Spleen (tissue), 11 donors: ENCODE results near the gene GATAD2A. TPM values are rescaled to one million over a fixed set of nuclear protein-coding genes. Genes with fewer than 3 reads are reported as not detected.

Experiments
- DNase-seq: peaks from one replicate; pipeline ENCODE4 v3.0.0-alpha.2; 2020
- H3K27ac ChIP-seq, 8 donors: fragments of 200-600 bp; sonication (generic) in 7 of 8; 1 replicate in 4 of 8; 2 replicates in 4 of 8; pipeline versions ENCODE4 v1.5.0 to v1.8.0; 2016 to 2021; ENCODE audit warnings: inconsistent platforms in 4 of 8, mild to moderate bottlenecking in 4 of 8, moderate library complexity in 1 of 8
- H3K27me3 ChIP-seq, 7 donors: fragments of 200-600 bp; sonication (generic) in 6 of 7; replicated peaks in 1 of 7; 1 replicate in 4 of 7; 2 replicates in 3 of 7; pipeline versions ENCODE4 v1.5.0 to v1.8.0; 2016 to 2021; ENCODE audit warnings: inconsistent platforms in 3 of 7, mild to moderate bottlenecking in 1 of 7
- H3K36me3 ChIP-seq, 6 donors: fragments of 200-600 bp; sonication (generic) in 5 of 6; 1 replicate in 4 of 6; 2 replicates in 2 of 6; pipeline versions ENCODE4 v1.5.0 to v1.8.0; 2016 to 2021; ENCODE audit warnings: inconsistent platforms in 2 of 6
- H3K4me1 ChIP-seq, 6 donors: fragments of 200-600 bp; sonication (generic) in 5 of 6; 1 replicate in 3 of 6; 2 replicates in 3 of 6; pipeline versions ENCODE4 v1.5.0 to v1.8.0; 2016 to 2021; ENCODE audit warnings: inconsistent platforms in 3 of 6
- H3K4me3 ChIP-seq, 8 donors: fragments of 200-600 bp; sonication (generic) in 7 of 8; 1 replicate in 4 of 8; 2 replicates in 4 of 8; pipeline versions ENCODE4 v1.5.0 to v1.8.0; 2016 to 2021; ENCODE audit warnings: inconsistent platforms in 4 of 8, mild to moderate bottlenecking in 4 of 8, moderate library complexity in 2 of 8
- H3K9me3 ChIP-seq, 8 donors: fragments of 200-600 bp; sonication (generic) in 7 of 8; 1 replicate in 4 of 8; 2 replicates in 4 of 8; pipeline versions ENCODE4 v1.5.0 to v1.8.0; 2016 to 2021; ENCODE audit warnings: inconsistent platforms in 4 of 8
- CTCF ChIP-seq, 11 experiments: fragments of 200-600 bp in 7 of 11; fragments of 450-650 bp in 4 of 11; sonication (generic) in 4 of 11; IDR thresholded peaks in 8 of 11; conservative IDR thresholded peaks in 3 of 11; 1 replicate in 7 of 11; 2 replicates in 4 of 11; pipeline versions ENCODE4 v1.4.0 to v1.8.0; 2016 to 2021; ENCODE audit warnings: antibody characterized with exemption in 11 of 11, inconsistent platforms in 4 of 11, mild to moderate bottlenecking in 1 of 11
- POLR2A ChIP-seq, 3 donors: fragments of 450-650 bp; IDR thresholded peaks; one replicate each; pipeline ENCODE4 v1.5.1; 2017; ENCODE audit warnings: antibody characterized with exemption in 3 of 3, mild to moderate bottlenecking in 1 of 3
- POLR2AphosphoS5 ChIP-seq, 3 donors: sonication (generic); formaldehyde crosslinking; IDR thresholded peaks; one replicate each; pipeline ENCODE4 v1.5.1; 2017; ENCODE audit warnings: antibody characterized with exemption in 3 of 3
- WGBS, 5 donors: extraction: QIAGEN DNeasy Blood & Tissue Kit in 3 of 5; methylation state at CpG; one replicate each; pipeline versions ENCODE4 v1.1.5 to v1.1.7; 2013 to 2018; 5-methylcytosine and 5-hydroxymethylcytosine counted together
- intact Hi-C: fragments of 100-400 bp; cut with DNase I; formaldehyde crosslinking; loops from one replicate; pipeline ENCODE4 v1.15.0; 2023; ENCODE audit warnings: low total_unique reads
- polyA plus RNA-seq, 3 donors: library from polyadenylated mRNA; stranded (reverse); fragments of 200-250 nt; gene quantifications; one replicate each; pipeline ENCODE4 v1.2.1, GENCODE V29; 2013
- total RNA-seq, 7 donors: library from RNA; depleted of rRNA in 3 of 7; stranded (reverse); fragments of >200 nt in 3 of 7; fragmentation: NEBNext Ultra II Directional in 4 of 7; extraction: Animal tissue kit (Norgen Biotek cat#: 25700) in 4 of 7; gene quantifications; one replicate each; pipeline versions ENCODE4 v1.1.0 to v1.2.1, GENCODE V29; 2016 to 2021
- donor health status: healthy with polysubstance abuse.
- donor health status: DM: no; HTN: no; CAD: no; lungs with moderate emphysema.
- donor health status: DM: no; HTN: no; CAD: no.
- donor health status: Bipolar disorder and iron deficiency.
- donor health status: healthy.
- donor health status: DM: no; HTN: no; CAD: no.
- donor health status: DM: yes; HTN: yes; CAD: no.

Gene GATAD2A
- total and polyA plus RNA-seq, 10 donors = 11.6 to 122 (median 66.8) TPM

- intact Hi-C loops = loop anchor here (5.0 kb wide), 2 partner anchors 112 to 432 kb away; partner anchors contain the start of gene GMIP
- no peak for DNase-seq
- Histone ChIP-seq H3K4me1 (peaks cover 6 to 60% (median 30%) of the 10 kb centered on the region in 6 donors), H3K9me3 (no peaks in the 10 kb centered on the region), H3K27ac (peak overlapping the region in 1 of 8 donors; percentile 48), H3K36me3 (peaks cover 0 to 56% (median 29%) of the 10 kb centered on the region in 6 donors), H3K4me3 (no peak overlapping the region), H3K27me3 (no peaks in the 10 kb centered on the region)
- WGBS, 5 donors = 77 to 89% (median 78%) methylated on average over 11 of the region's 11 CpGs
- TF ChIP-seq POLR2AphosphoS5 (IDR thresholded peaks at IDR 0.05) = no peak
- TF ChIP-seq CTCF (IDR thresholded peaks at IDR 0.05 in 8 of 11, conservative IDR thresholded peaks at IDR 0.05 in 3 of 11) = no peak
- no peak for TF ChIP-seq POLR2A (IDR thresholded peaks at IDR 0.05)
These were observed 124.4 kb downstream of the GATAD2A start for GRCh38 chr19:19529783-19530422.

- Histone ChIP-seq H3K9me3 (no peaks in the 10 kb centered on the region), H3K36me3 (peaks cover 0 to 53% (median 28%) of the 10 kb centered on the region in 6 donors), H3K27ac (peak overlapping the region in 1 of 8 donors; percentile 48), H3K4me3 (no peak overlapping the region), H3K27me3 (no peaks in the 10 kb centered on the region), H3K4me1 (peaks cover 6 to 55% (median 26%) of the 10 kb centered on the region in 6 donors)
- TF ChIP-seq CTCF (IDR thresholded peaks at IDR 0.05 in 8 of 11, conservative IDR thresholded peaks at IDR 0.05 in 3 of 11) = no peak
- peak in 1 of 3 donors; percentile 5 for TF ChIP-seq POLR2AphosphoS5 (IDR thresholded peaks at IDR 0.05)
- no peak for DNase-seq
- WGBS, 5 donors = 47 to 80% (median 61%) methylated on average over 7 to 9 of the region's 9 CpGs
- intact Hi-C loops = loop anchor here (5.0 kb wide), 2 partner anchors 112 to 432 kb away; partner anchors contain the start of gene GMIP
These were observed 124.9 kb downstream of the GATAD2A start for GRCh38 chr19:19530423-19530804.

- no peak overlapping the region for H3K4me3 ChIP-seq
- peaks cover 6 to 50% (median 25%) of the 10 kb centered on the region in 6 donors for H3K4me1 ChIP-seq
- WGBS, 5 donors = 85 to 92% (median 89%) methylated on average over 4 of the region's 4 CpGs
- no peak for DNase-seq
- intact Hi-C loops = loop anchor here (5.0 kb wide), 2 partner anchors 111 to 431 kb away; partner anchors contain the start of gene GMIP
- no peaks in the 10 kb centered on the region for H3K27me3 ChIP-seq
- peaks cover 0 to 52% (median 25%) of the 10 kb centered on the region in 6 donors for H3K36me3 ChIP-seq
- no peaks in the 10 kb centered on the region for H3K9me3 ChIP-seq
- H3K27ac ChIP-seq = no peak overlapping the region
- TF ChIP-seq POLR2A (IDR thresholded peaks at IDR 0.05) (no peak), POLR2AphosphoS5 (IDR thresholded peaks at IDR 0.05) (no peak), CTCF (IDR thresholded peaks at IDR 0.05 in 8 of 11, conservative IDR thresholded peaks at IDR 0.05 in 3 of 11) (no peak)
These were observed 125.4 kb downstream of the GATAD2A start for GRCh38 chr19:19530889-19531288.
